Progenitor cell of endocrine pancreas (in vitro differentiated cells): ENCODE results near the gene RPS6KB1. TPM values are rescaled to one million over a fixed set of nuclear protein-coding genes. Genes with fewer than 3 reads are reported as not detected.
"Not testable (repeated sequence)": the region's sequence is repeated elsewhere in the genome, so short reads cannot be mapped to it uniquely, and the experiment has no call there.

ENCODE experiments used
- DNase-seq: peaks from one replicate; pipeline ENCODE4 v3.0.0; 2021; ENCODE audit warnings: low spot score; ENCODE audit not compliant: unreplicated experiment
- H3K27ac Mint-ChIP-seq: 2 replicates; pipeline ENCODE4 v1.8.0; 2021; ENCODE audit warnings: mild to moderate bottlenecking, moderate library complexity, mixed read lengths
- H3K27me3 Mint-ChIP-seq: 2 replicates; pipeline ENCODE4 v1.8.0; 2021; ENCODE audit warnings: mixed read lengths
- H3K36me3 Mint-ChIP-seq: 2 replicates; pipeline ENCODE4 v1.8.0; 2022; ENCODE audit warnings: mixed read lengths; ENCODE audit not compliant: insufficient read depth
- H3K4me1 Mint-ChIP-seq: 2 replicates; pipeline ENCODE4 v1.8.0; 2021; ENCODE audit warnings: low read depth, mixed read lengths
- H3K4me3 Mint-ChIP-seq: 2 replicates; pipeline ENCODE4 v1.8.0; 2021; ENCODE audit warnings: low read depth, mild to moderate bottlenecking, moderate library complexity, mixed read lengths
- H3K9me3 Mint-ChIP-seq: 2 replicates; pipeline ENCODE4 v1.8.0; 2021; ENCODE audit warnings: low read depth, mixed read lengths
- CTCF ChIP-seq: fragments of 200-600 bp; sonication (generic); IDR thresholded peaks from one replicate; pipeline ENCODE4 v1.5.0; 2021; ENCODE audit warnings: antibody characterized with exemption, mild to moderate bottlenecking; ENCODE audit not compliant: unreplicated experiment
- total RNA-seq: library from RNA; stranded (reverse); gene quantifications from 2 replicates; pipeline ENCODE4 v1.2.1, GENCODE V29; 2021

RPS6KB1 gene
- total RNA-seq, 1 donor from 2014 or later: 48.9 TPM

GRCh38 chr17:59848385-59848668 is 44.6 kb upstream of the RPS6KB1 start:
- Mint-ChIP-seq H3K36me3 (no peaks in the 10 kb centered on the region), H3K27me3 (no peaks in the 10 kb centered on the region), H3K4me3 (no peak overlapping the region), H3K4me1 (peaks cover 57% of the 10 kb centered on the region), H3K27ac (peak overlapping the region; percentile 92), H3K9me3 (no peaks in the 10 kb centered on the region)
- TF ChIP-seq CTCF: no peak
- no peak for DNase-seq

DNA sequence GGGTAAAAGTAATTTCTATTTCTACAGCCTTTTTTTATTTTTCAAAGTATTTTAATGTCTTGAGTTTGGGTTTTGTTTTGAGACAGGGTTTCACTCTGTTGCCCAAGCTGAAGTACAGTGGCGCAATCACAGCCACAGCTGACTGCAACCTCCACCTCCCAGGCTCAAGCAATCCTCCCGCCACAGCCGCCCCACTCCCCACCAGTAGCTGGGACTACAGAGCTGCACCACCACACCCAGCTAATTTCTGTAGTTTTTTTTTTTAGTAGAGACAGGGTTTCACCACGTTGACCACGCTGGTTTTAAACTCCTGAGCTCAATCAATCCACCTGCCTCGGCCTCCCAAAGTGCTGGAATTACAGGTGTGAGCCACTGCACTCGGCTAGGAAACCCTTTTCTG is 44.1 kb upstream of the RPS6KB1 start:
- H3K4me1 Mint-ChIP-seq: peaks cover 59% of the 10 kb centered on the region
- H3K4me3 Mint-ChIP-seq: no peak overlapping the region
- H3K27ac Mint-ChIP-seq: peak overlapping the region; percentile 83
- H3K36me3 Mint-ChIP-seq: no peaks in the 10 kb centered on the region
- H3K9me3 Mint-ChIP-seq: no peaks in the 10 kb centered on the region
- no peak for TF ChIP-seq CTCF
- H3K27me3 Mint-ChIP-seq: no peaks in the 10 kb centered on the region
- no peak for DNase-seq

DNA sequence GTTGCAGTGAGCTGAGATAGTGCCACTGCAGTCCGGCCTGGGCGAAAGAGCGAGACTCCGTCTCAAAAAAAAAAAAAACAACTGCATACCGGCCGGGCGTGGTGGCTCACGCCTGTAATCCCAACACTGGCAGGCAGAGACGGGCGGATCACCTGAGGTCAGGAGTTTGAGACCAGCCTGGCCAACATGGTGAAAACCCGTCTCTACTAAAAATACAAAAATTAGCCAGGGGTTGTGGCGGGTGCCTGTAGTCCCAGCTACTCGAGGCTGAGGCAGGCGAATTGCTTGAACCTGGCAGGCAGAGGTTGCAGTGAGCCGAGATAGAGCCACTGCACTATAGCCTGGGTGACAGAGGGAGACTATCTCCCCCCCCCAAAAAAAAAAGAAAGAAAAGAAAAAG is 42.6 kb upstream of the RPS6KB1 start:
- not testable (repeated sequence) for H3K27me3 Mint-ChIP-seq, H3K9me3 Mint-ChIP-seq, H3K4me3 Mint-ChIP-seq, H3K36me3 Mint-ChIP-seq, DNase-seq
- Mint-ChIP-seq H3K4me1 (peaks cover 56% of the 10 kb centered on the region), H3K27ac (peak overlapping the region; percentile 79)

GRCh38 chr17:59851439-59852375 is 41.2 kb upstream of the RPS6KB1 start:
- H3K27me3 Mint-ChIP-seq: no peaks in the 10 kb centered on the region
- H3K27ac Mint-ChIP-seq: peak overlapping the region; percentile 57
- peaks cover 48% of the 10 kb centered on the region for H3K4me1 Mint-ChIP-seq
- peaks cover 3% of the 10 kb centered on the region for H3K9me3 Mint-ChIP-seq
- no peak for TF ChIP-seq CTCF
- no peak for DNase-seq
- peaks cover 2% of the 10 kb centered on the region for H3K36me3 Mint-ChIP-seq
- peak overlapping the region; percentile 26 for H3K4me3 Mint-ChIP-seq

DNA sequence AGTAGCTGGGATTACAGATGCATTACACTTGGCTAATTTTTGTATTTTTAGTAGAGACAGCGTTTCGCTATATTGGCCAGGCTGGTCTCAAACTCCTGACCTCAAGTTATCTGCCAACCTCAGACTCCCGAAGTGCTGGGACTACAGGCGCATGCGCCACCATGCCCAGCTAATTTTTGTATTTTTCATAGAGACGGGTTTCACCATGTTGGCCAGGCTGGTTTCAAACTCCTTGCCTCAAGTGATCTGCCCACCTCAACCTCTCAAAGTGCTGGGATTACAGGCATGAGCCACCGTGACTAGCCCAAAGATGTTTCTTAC is 40.1 kb upstream of the RPS6KB1 start:
- peak overlapping the region; percentile 26 for H3K27ac Mint-ChIP-seq
- H3K4me1 Mint-ChIP-seq: peaks cover 45% of the 10 kb centered on the region
- H3K4me3 Mint-ChIP-seq, H3K9me3 Mint-ChIP-seq, DNase-seq, H3K27me3 Mint-ChIP-seq, H3K36me3 Mint-ChIP-seq: not testable (repeated sequence)

- Mint-ChIP-seq H3K36me3 (peaks cover 2% of the 10 kb centered on the region), H3K4me3 (no peak overlapping the region), H3K9me3 (peaks cover 3% of the 10 kb centered on the region), H3K4me1 (peaks cover 47% of the 10 kb centered on the region), H3K27ac (peak overlapping the region; percentile 26), H3K27me3 (no peaks in the 10 kb centered on the region)
- peak; percentile 61 for TF ChIP-seq CTCF
- no peak for DNase-seq
These were observed 39.6 kb upstream of the RPS6KB1 start for GRCh38 chr17:59853168-59853918.

- H3K36me3 Mint-ChIP-seq, H3K27me3 Mint-ChIP-seq, H3K27ac Mint-ChIP-seq, DNase-seq, H3K4me3 Mint-ChIP-seq, H3K9me3 Mint-ChIP-seq: not testable (repeated sequence)
- peaks cover 42% of the 10 kb centered on the region for H3K4me1 Mint-ChIP-seq
These were observed 38.8 kb upstream of the RPS6KB1 start for GRCh38 chr17:59853919-59854729.
